Posterior vena cava (tissue), 2 donors: ENCODE results near the gene CDX1. TPM values are rescaled to one million over a fixed set of nuclear protein-coding genes. Genes with fewer than 3 reads are reported as not detected.

Source experiments
- DNase-seq: peaks from one replicate; pipeline ENCODE4 v3.0.0-alpha.2; 2020; ENCODE audit warnings: low spot score
- intact Hi-C, 2 donors: fragments of 100-400 bp; cut with DNase I; formaldehyde crosslinking; loops; one replicate each; pipeline versions ENCODE4 v1.14.1 to v1.14.2; 2022 to 2023
- total RNA-seq, 2 donors: library from RNA; stranded (reverse); fragmentation: NEBNext Ultra II Directional; extraction: Animal tissue kit (Norgen Biotek cat#: 25700); gene quantifications; one replicate each; pipeline ENCODE4 v1.2.1, GENCODE V29; 2021
- donor health status: DM: yes; HTN: yes; CAD: no.
- donor health status: DM: yes; HTN: yes; CAD: no.

CDX1 gene
- total RNA-seq, 2 donors from 2014 or later = 0.28 TPM; not detected in 1

DNA sequence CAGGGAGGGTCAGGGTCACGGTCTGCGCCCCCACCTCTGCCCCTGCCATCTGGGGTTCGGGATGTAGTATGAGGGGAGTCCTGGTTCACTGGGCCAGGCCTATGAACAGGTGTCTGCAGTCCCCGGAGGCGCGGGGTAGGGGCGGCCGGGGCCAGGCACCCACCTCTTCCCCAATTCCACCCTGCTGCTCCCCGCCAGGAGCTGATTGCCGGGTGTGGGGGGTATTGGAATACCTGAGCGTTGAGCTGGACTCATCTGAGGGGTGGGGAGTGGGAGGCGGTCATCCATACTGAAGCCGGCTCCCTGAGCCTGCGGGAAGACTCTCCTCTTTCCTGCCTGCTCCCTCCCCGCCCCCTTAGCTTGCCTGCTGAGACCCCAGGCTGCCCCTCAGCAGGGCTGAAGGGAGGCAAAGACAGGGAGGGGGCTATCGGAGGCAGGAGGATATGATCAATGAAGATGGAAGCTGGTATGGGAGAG is 24.0 kb downstream of the CDX1 start:
- no peak for DNase-seq
- intact Hi-C loops = no loop called here

DNA sequence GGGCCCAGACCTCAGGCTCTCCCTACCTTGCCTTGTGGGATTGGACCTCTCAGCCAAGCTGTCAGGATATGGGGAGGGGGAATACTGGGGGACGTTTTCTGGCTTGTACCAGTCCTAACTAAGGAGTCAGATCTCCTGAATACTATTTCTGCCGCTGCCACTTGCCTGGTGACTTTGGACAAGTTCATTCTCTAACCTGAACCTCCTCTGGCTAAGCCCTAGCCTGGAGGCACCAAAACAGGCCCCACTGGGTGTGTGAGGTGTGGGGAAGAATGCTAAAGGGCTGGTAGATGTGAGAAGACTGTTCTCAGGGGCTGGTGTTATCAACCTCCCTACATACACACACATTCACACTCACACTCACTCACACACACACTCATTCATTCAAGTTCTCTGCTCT is 24.4 kb downstream of the CDX1 start:
- DNase-seq = no peak
- intact Hi-C loops = no loop called here

DNA sequence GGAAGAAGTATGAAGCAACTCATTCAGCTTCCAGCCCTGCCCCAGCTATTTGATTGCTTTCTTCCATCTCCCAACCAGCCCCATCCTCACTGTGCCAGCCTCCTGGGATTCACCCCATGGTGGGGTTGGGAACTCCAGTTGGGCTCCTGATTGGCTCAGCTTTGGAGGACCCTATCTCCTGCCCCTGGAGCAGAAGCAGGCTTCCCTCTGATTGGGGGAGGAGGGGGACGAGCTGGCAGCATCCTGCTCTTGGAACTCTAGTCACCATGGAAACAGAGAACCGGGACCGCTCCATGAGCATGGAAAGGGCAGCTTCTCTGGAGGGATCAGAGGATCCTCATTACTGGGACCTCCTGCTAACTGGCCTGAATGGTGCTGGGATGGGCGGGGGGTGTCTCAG is 25.9 kb downstream of the CDX1 start:
- DNase-seq = no peak
- intact Hi-C loops = no loop called here

DNA sequence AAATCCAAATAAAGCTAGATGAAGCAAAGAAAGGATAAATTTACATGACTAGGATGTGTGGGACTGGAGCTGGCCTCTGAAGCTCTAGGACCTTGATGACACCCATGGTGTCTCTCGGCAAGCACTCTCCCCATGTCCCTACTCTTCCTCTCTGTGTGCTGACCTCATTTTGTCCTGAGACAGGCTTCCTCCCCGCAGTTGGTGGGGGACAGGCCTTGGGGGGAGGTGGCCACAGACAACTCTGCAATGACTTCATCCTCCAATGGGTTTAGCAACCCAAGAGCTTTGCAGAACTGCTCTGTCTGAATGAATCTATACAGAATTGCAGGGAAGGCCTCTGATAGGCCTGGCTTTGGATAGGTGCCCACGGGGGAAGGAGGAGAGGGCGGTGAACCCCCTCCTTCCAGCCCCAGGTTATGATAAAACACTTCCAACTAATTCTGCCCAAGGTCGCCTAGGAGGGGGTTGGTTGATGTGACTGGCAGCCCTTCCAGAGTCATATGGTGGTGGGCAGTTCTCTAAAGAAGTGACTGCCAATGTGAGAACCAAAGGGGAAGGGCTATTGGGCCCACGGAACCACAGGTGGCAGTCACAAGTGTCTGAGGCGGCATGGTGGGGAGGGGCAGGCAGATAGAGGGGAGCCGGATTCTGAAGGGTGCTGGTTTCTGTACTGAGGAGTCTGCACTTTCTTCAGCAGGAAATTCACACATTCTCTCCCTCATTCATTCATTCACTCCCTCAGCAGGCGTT is 29.3 kb downstream of the CDX1 start:
- no peak for DNase-seq
- intact Hi-C loops = no loop called here

DNA sequence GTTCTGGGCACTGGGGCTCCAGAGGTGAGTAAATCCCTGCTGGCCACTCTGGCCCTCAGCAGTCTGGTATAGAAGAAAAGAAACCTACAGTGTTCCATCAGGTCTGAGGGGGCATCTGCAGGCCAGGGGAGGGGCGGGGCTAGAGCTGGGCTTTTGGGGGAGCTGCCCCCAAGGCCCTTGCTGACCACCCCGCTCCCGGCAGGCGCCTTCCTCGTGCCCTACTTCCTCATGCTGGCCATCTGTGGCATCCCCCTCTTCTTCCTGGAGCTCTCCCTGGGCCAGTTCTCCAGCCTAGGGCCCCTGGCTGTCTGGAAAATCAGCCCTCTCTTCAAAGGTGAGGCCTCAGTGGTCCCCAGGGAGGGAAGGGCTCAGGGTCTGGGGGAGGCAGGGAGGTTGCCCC is 29.9 kb downstream of the CDX1 start:
- intact Hi-C loops = no loop called here
- DNase-seq = no peak

DNA sequence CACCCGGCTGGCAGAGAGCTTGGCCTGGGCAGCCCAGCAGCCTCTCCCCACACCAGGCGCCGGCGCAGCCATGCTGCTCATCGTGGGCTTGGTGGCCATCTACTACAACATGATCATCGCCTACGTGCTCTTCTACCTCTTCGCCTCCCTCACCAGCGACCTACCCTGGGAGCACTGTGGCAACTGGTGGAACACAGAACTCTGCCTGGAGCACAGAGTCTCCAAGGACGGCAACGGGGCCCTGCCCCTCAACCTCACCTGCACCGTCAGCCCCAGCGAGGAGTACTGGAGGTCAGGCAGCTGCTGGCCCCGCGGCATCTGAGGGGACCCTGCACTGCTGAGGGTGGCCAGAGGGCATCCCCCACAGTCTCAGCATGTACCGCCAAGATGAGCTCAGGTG is 30.4 kb downstream of the CDX1 start:
- intact Hi-C loops = no loop called here
- DNase-seq = no peak

DNA sequence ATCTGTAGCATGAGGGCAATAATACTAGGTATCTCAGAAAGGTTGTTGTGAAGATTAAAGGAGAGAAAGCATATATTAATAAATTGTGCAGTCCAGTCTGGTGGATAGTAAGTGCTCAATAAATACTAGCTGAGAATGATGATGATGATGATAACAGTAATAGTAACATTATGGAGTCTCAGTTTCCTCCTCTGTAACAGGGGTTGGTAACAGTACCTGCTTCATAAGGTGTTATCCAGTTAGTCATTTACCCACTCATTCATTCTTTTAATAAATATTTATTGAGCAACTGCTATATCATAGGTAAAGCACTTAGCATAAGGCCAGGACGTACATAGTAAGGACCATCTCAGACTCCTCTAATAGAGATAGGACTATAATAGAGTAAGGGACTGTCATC is 30.9 kb downstream of the CDX1 start:
- intact Hi-C loops = no loop called here
- no peak for DNase-seq

DNA sequence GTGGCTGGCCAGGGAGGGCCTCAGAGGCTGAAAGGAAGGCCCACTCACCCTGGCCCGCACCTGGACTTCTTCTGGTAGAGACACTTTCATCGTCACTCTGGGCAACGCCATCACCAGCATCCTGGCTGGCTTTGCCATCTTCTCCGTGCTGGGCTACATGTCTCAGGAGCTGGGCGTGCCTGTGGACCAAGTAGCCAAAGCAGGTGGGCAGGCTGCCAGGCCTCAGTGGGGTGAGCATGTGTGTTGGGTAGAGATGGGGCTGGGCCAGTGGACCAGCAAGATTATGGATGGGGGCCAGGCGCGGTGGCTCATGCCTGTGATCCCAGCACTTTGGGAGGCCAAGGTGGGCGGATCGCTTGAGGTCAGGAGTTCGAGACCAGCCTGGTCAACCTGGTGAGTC is 35.9 kb downstream of the CDX1 start:
- DNase-seq = no peak
- intact Hi-C loops = no loop called here

DNA sequence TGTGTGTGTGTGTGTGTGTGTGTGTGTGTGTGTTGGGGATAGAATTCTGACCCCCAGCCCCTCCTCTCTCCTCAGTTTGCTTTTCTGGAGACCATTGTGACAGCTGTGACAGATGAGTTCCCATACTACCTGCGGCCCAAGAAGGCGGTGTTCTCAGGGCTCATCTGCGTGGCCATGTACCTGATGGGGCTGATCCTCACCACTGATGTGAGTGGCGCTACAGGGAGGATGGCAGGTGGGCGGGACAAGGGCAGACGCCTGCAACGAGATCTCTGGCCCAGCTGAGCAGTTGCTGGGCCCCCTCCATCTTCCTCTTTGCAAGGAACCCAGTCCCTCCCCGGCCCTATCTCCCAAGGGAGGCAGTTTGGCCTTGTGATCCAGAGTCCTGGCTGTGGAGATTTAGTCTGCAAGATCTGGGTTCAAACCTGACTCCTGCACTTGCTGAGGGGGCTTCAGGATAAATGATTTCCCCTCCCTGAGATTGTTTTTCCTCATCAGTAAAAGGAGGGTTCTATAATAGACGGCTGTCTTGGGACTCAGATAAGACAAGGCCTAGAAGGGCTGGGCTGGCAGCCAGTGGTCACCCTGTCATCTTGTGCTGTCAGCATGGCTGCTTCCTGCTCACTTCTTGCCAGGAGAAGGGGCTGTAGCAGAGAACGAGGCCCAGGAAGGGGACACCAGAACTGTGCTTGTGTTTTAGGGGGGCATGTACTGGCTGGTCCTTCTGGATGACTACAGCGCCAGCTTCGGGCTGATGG is 37.4 kb downstream of the CDX1 start:
- DNase-seq = no peak
- intact Hi-C loops = no loop called here

DNA sequence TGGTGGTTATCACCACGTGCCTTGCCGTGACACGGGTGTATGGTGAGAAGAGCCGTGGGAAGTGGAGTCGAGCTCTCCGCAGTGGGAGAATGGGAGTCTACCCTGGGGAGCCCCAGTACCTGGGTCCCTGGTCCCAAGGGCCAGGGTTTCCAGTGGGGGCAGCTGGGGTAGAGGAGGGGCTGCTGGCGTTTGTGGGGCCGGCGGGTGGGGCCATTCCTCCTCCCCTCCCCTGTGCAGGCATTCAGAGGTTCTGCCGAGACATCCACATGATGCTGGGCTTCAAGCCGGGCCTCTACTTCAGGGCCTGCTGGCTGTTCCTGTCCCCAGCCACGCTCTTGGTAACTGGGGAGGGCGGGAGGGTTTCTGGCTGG is 38.0 kb downstream of the CDX1 start:
- DNase-seq = no peak
- intact Hi-C loops = no loop called here

DNA sequence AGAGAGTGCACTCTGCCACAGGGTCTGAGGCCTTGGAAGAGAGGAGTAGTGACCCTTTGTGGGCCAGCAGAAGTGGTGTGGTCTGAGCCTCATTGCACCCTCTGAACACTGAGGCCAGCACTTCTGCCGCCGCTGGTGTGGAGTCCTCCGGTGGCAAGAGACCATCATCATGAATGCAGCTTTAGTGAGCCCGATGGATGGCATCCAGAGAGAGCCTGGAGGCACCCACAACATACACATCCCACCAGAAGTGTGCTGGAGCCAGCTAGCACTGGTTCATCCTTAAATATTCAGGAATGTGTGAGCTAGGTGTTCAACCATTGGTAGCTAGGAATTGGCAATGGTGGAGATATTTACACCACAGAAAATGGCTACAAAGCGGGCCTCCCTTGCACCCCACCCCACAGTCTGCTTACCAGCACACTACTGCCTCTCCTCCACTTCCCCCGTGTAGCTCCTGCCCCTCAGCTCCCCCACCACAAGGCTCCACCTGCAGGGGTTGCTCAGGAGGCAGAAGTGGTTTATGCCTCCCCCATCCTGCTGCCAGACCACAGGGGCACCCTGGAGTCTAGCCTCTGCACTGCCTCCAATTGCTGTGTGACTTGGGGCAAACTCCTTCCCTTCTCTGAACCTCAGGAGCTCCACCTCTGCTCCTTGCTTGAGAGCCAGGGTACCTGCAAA is 39.7 kb downstream of the CDX1 start:
- intact Hi-C loops = no loop called here
- no peak for DNase-seq

DNA sequence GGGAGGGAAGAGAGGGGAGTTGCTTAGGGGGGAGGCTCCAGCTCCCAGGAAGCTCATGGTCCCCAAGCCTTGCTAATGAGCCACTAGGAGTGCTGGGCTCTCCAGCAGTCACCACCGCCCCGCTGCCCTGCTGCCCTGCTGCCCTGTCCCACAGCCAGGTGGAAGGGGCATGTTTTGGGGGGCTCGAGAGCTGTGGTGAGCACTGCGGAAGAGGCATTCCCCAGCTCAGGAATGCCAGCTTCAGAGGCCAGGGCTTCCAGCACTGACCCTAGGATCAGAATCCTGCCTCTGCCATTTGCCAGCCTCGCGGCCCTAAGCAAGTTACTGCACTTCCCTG is 40.2 kb downstream of the CDX1 start:
- intact Hi-C loops = no loop called here
- DNase-seq = no peak

DNA sequence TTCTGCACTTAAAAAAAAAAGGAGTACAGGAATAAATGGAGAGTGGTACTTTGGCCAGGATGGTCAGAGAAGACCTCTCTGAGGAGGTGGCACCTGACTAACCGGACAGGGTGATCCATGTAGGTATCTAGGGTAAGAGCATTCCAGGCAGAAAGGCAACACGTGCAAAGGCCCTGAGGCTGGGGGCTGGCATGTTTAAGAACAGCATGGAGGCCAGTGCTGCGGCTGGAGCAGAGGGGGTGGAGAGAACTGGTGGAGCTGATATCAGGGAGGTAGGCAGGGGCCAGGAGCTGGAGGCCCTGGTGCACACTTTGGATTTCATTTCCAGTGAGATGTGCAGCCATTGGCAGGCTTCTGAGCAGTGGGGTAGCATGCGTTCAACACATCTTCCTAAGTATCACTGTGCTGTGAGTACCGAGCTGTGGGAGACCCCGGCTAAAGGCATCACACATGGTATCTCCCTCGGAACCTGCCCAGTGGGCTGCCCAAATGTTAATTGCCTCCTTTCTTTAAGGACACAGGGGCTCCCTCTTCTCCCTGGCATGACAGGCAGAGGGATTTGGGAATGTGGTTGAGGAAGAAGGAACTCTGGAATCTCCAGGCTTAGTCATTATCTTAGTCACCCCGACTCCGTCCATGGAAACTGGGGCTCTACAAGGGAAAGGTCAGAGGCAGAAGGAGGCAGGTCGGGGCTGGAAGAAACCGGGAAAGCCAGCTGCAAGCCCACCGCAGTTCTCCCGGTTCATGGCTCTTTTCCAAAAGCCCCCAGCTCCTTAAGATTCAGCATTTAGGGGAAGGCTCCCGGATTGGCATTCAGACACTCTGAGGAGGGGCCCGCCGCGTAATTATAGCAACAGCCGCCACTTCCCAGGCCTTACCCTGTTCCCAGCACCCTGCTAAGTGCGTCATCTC is 41.9 kb downstream of the CDX1 start:
- intact Hi-C loops = no loop called here
- no peak for DNase-seq

DNA sequence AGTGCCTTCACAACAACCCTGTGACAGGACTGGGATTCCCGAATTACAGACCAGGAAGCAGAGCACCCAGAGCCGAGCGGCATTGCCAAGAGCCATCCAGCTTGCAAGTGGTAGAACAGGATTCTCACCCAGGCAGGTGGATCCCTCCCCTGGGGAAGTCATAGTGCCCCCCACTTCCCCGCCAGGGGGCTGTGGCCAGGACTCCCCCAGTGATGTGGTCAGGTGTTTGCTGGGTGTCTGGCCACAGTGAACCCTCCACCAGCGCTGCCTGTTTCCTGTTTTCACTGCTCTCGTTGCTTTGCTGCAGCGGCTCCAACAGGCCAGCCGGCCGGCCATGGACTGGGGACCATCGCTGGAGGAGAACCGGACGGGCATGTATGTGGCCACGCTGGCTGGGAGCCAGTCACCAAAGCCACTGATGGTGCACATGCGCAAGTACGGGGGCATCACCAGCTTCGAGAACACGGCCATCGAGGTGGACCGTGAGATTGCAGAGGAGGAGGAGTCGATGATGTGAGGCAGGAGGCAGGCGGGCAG is 42.6 kb downstream of the CDX1 start:
- no peak for DNase-seq
- intact Hi-C loops = no loop called here

DNA sequence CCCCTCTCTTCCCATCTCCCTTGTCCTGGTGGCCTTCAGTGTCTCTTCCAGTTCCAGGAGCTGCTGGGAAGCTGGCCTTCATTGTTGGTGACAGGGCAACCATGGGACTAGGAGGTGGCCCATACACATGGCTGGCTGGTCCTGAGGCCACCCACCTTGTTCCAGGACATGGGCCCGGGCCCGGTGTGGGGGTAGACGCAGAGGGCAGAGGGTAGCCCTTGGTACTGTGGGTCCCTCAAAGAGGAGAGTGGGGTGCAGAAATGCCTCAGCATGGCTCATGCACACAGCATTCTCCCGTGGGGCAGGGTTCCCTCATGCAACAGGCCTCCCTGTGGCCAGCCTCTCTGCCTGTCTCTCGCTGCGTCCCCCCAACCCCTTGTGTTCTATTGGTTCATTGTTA is 44.1 kb downstream of the CDX1 start:
- no peak for DNase-seq
- intact Hi-C loops = no loop called here

DNA sequence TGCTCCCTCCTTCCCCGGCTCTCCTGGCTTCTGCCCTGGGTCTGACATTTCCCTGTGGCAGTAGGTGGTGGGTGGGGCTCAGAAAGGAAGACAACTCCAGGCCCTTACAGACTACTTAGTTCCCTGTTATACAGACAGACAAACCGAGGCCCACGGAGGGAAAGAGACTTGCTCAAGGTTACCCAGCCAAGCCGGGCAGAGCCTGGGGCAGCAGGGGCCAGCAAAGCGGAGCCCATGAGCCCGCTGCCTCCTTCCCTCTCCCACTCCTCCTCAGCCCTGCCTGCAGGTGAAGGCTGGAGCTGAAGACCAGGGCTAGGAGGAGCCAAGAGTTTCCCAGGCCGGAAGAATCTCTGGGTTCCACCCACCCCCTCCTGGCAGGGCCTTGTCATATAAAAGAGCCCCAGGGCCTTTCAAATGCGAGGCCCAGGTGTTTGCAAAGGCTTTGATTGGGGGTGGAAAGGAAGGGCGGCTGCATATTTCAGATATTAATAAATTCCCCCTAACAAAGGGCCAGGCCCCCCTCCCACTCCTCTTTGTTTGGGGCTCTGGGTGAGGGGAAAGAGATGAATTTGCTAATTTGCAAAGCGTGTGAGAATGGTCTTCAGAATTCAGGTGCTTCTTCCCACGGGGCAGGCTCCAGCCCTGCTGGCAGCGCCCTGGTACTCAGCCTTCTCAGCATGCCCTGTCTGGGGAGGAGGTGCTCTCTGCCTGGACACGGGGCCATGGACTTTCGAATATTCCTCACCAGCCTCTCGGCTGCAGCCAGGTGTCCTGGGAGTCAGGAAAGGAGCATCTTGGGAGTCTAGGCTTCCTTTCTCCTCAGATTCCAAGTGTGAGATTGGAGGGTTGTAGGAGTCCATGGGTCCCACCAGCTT is 44.8 kb downstream of the CDX1 start:
- intact Hi-C loops = no loop called here
- no peak for DNase-seq

DNA sequence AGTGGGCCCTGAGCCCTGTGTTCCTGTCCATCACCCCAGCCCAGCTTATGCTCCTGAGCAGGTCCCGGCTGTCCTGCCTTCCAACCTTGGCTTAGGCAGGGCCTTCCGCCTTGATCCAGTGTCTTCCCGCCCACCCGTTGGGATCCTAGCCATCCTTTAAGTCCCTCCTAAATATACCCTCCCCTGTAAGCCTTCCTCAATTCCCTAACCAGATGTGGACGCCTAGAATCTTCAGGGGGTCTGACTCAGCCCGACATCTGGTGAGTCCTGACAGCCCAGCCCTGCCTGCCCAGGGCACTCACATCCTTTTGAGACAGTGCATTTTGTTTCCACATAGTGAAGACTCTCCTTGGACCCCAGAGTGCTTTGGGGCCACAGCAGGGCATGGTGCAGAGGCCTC is 47.0 kb downstream of the CDX1 start:
- DNase-seq = no peak
- intact Hi-C loops = no loop called here

DNA sequence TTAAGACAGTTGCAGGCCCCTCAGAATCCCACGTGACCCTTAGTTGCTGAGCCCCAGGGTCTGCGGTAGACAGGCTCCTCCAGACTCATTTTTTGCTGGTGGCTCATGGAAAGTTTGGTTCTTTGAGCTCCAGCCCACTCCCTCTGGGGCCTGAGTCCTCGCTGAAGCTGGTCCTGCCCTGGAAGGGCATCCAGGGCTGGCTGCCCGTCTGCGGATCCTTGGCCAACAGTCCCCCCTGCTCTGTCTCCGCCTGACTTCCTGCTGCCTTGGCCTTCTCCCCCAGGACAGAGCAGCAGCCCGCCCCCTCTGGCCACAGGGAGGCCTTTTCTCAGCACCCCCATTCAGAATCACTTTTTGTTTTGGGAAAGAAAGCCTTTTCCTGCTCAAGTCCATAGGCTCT is 47.7 kb downstream of the CDX1 start:
- peak; percentile 91 for DNase-seq
- intact Hi-C loops = no loop called here
